ENCODE data around the gene PCDH19.

DNA sequence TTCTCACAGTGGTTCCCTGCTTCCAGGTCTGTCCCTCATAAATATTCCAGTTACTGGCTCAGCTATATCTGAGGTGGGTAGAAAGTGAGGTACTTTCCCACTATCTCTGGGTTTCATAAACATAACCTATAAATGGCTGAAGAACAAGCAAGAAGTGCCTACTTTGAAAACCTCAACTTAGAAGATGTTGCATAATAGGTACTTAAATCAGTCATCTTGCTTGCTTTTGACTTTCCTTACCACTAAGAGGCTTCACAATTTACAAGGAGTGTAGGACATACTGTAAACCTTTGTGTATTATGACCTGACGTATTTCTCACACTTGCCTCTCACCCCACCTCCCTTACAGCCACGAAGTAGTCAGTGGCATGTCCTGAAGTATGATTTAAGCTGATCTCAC is 145.9 kb downstream of the PCDH19 start:
- TF ChIP-seq, protein P1, sequence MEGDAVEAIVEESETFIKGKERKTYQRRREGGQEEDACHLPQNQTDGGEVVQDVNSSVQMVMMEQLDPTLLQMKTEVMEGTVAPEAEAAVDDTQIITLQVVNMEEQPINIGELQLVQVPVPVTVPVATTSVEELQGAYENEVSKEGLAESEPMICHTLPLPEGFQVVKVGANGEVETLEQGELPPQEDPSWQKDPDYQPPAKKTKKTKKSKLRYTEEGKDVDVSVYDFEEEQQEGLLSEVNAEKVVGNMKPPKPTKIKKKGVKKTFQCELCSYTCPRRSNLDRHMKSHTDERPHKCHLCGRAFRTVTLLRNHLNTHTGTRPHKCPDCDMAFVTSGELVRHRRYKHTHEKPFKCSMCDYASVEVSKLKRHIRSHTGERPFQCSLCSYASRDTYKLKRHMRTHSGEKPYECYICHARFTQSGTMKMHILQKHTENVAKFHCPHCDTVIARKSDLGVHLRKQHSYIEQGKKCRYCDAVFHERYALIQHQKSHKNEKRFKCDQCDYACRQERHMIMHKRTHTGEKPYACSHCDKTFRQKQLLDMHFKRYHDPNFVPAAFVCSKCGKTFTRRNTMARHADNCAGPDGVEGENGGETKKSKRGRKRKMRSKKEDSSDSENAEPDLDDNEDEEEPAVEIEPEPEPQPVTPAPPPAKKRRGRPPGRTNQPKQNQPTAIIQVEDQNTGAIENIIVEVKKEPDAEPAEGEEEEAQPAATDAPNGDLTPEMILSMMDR (IDR thresholded peaks at IDR 0.05; ENCODE audit: poor library complexity) = no peak
- TF ChIP-seq EZH2 (IDR thresholded peaks at IDR 0.05; ENCODE audit: borderline replicate concordance) = no peak
